Suprapubic skin (tissue), 4 donors: ENCODE results near the gene SH3PXD2B. TPM values are rescaled to one million over a fixed set of nuclear protein-coding genes. Genes with fewer than 3 reads are reported as not detected.

Experiments
- DNase-seq, 2 donors: peaks; one replicate each; pipeline ENCODE4 v3.0.0-alpha.2; 2019; ENCODE audit warnings: low spot score in 2 of 2
- H3K27ac ChIP-seq: fragments of 200-600 bp; sonication (generic); one replicate; pipeline ENCODE4 v1.5.1; 2019
- H3K27me3 ChIP-seq: fragments of 200-600 bp; sonication (generic); one replicate; pipeline ENCODE4 v1.5.1; 2019
- H3K36me3 ChIP-seq: fragments of 200-600 bp; sonication (generic); one replicate; pipeline ENCODE4 v1.5.1; 2019
- H3K4me1 ChIP-seq: fragments of 200-600 bp; sonication (generic); one replicate; pipeline ENCODE4 v1.5.1; 2019
- H3K4me3 ChIP-seq: fragments of 200-600 bp; sonication (generic); one replicate; pipeline ENCODE4 v1.5.1; 2019; ENCODE audit warnings: mild to moderate bottlenecking
- H3K9me3 ChIP-seq: fragments of 200-600 bp; sonication (generic); one replicate; pipeline ENCODE4 v1.5.1; 2019
- CTCF ChIP-seq, 2 donors: fragments of 200-600 bp in 1 of 2; fragments of 450-650 bp in 1 of 2; sonication (generic) in 1 of 2; IDR thresholded peaks; one replicate each; pipeline ENCODE4 v1.5.1; 2016 to 2019; ENCODE audit warnings: antibody characterized with exemption in 2 of 2, mild to moderate bottlenecking in 1 of 2, moderate library complexity in 1 of 2
- EP300 ChIP-seq: sonication (generic); formaldehyde crosslinking; IDR thresholded peaks from one replicate; pipeline ENCODE4 v1.6.1; 2017; ENCODE audit warnings: antibody characterized with exemption
- POLR2A ChIP-seq, 2 donors: fragments of 450-650 bp; IDR thresholded peaks; one replicate each; pipeline ENCODE4 v1.6.1; 2017; ENCODE audit warnings: antibody characterized with exemption in 2 of 2, mild to moderate bottlenecking in 2 of 2, moderate library complexity in 2 of 2
- POLR2AphosphoS5 ChIP-seq, 3 donors: sonication (generic); formaldehyde crosslinking; IDR thresholded peaks; one replicate each; pipeline ENCODE4 v1.6.1; 2017; ENCODE audit warnings: antibody characterized with exemption in 3 of 3
- WGBS: methylation state at CpG from one replicate; pipeline ENCODE4 v1.1.5; 2018; 5-methylcytosine and 5-hydroxymethylcytosine counted together
- total RNA-seq, 4 donors: library from RNA; depleted of rRNA; stranded (reverse); fragments of >200 nt; gene quantifications; one replicate each; pipeline ENCODE4 v1.1.0, GENCODE V29; 2016

Gene SH3PXD2B
- total RNA-seq, 4 donors from 2014 or later: 29.1 to 42.1 (median 31.3) TPM

GRCh38 chr5:172377856-172378255, 76.5 kb downstream of the SH3PXD2B start:
- no peak overlapping the region for H3K4me3 ChIP-seq
- 87% methylated on average over 4 of the region's 4 CpGs for WGBS

GRCh38 chr5:172377438-172377837, 76.9 kb downstream of the SH3PXD2B start:
- Histone ChIP-seq H3K36me3 (peaks cover 70% of the 10 kb centered on the region), H3K4me1 (peaks cover 12% of the 10 kb centered on the region), H3K4me3 (no peak overlapping the region), H3K9me3 (no peaks in the 10 kb centered on the region), H3K27ac (no peak overlapping the region), H3K27me3 (no peaks in the 10 kb centered on the region)
- DNase-seq: no peak
- TF ChIP-seq EP300: no peak
- TF ChIP-seq CTCF (IDR thresholded peaks at IDR 0.05): no peak
- TF ChIP-seq POLR2AphosphoS5 (IDR thresholded peaks at IDR 0.05): no peak
- TF ChIP-seq POLR2A (IDR thresholded peaks at IDR 0.05): no peak
- WGBS: 97% methylated on average over 3 of the region's 3 CpGs

More at GRCh38 chr5:172377856-172378255, 76.5 kb downstream of the SH3PXD2B start:
- TF ChIP-seq POLR2AphosphoS5 (IDR thresholded peaks at IDR 0.05): no peak
- no peak for TF ChIP-seq CTCF (IDR thresholded peaks at IDR 0.05)
- no peak for TF ChIP-seq EP300
- TF ChIP-seq POLR2A (IDR thresholded peaks at IDR 0.05): no peak
- no peaks in the 10 kb centered on the region for H3K27me3 ChIP-seq
- H3K9me3 ChIP-seq: no peaks in the 10 kb centered on the region
- no peak overlapping the region for H3K27ac ChIP-seq
- H3K36me3 ChIP-seq: peaks cover 67% of the 10 kb centered on the region
- no peak for DNase-seq
- peaks cover 12% of the 10 kb centered on the region for H3K4me1 ChIP-seq

DNA sequence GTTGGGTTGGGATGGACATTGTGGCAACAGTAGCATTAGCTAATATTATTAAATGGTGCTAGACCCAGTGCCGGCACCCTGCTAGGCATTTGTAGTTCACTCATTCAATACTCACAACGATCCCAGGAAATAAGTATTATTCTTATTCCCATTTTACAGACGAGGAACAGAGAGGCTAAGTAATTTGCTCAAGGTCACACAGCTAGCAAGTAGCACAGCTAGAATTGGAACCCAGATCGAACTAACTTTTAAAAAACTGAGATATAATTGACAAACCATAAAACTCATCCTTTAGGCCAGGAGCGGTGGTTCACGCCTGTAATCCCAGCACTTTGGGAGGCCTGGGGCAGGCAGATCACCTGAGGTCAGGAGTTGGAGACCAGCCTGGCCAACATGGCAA, 79.5 kb downstream of the SH3PXD2B start:
- H3K4me1 ChIP-seq: no peaks in the 10 kb centered on the region
- no peak overlapping the region for H3K4me3 ChIP-seq
- no peaks in the 10 kb centered on the region for H3K9me3 ChIP-seq
- H3K27ac ChIP-seq: no peak overlapping the region
- no peaks in the 10 kb centered on the region for H3K27me3 ChIP-seq
- WGBS: 96% methylated on average over 6 of the region's 6 CpGs
- H3K36me3 ChIP-seq: peaks cover 58% of the 10 kb centered on the region
- DNase-seq: no peak
- TF ChIP-seq POLR2AphosphoS5 (IDR thresholded peaks at IDR 0.05) (no peak), POLR2A (IDR thresholded peaks at IDR 0.05) (no peak), EP300 (no peak), CTCF (IDR thresholded peaks at IDR 0.05) (no peak)

GRCh38 chr5:172373680-172374079, 80.6 kb downstream of the SH3PXD2B start:
- WGBS: 87% methylated on average over 6 of the region's 6 CpGs
- H3K36me3 ChIP-seq: peaks cover 54% of the 10 kb centered on the region

GRCh38 chr5:172371684-172372083, 82.6 kb downstream of the SH3PXD2B start:
- DNase-seq: no peak
- WGBS: 96% methylated on average over 7 of the region's 7 CpGs
- Histone ChIP-seq H3K36me3 (peaks cover 35% of the 10 kb centered on the region), H3K9me3 (no peaks in the 10 kb centered on the region), H3K27me3 (no peaks in the 10 kb centered on the region), H3K4me3 (no peak overlapping the region), H3K4me1 (no peaks in the 10 kb centered on the region), H3K27ac (no peak overlapping the region)
- TF ChIP-seq CTCF (IDR thresholded peaks at IDR 0.05) (no peak), POLR2AphosphoS5 (IDR thresholded peaks at IDR 0.05) (no peak), EP300 (no peak), POLR2A (IDR thresholded peaks at IDR 0.05) (no peak)

More at GRCh38 chr5:172373680-172374079, 80.6 kb downstream of the SH3PXD2B start:
- DNase-seq: no peak
- Histone ChIP-seq H3K4me3 (no peak overlapping the region), H3K27ac (no peak overlapping the region), H3K27me3 (no peaks in the 10 kb centered on the region), H3K4me1 (no peaks in the 10 kb centered on the region), H3K9me3 (no peaks in the 10 kb centered on the region)
- TF ChIP-seq EP300 (no peak), POLR2AphosphoS5 (IDR thresholded peaks at IDR 0.05) (no peak), CTCF (IDR thresholded peaks at IDR 0.05) (no peak), POLR2A (IDR thresholded peaks at IDR 0.05) (no peak)
